ENCODE measurements around the gene FNBP1. TPM values are rescaled to one million over a fixed set of nuclear protein-coding genes. Genes with fewer than 3 reads are reported as not detected.

Gene FNBP1
- total RNA-seq, 2 donors from 2014 or later, result 17.1 to 17.9 TPM

GRCh38 chr9:130084337-130084736 lies 41.3 kb upstream of the FNBP1 start:
- Histone ChIP-seq H3K27me3 (no peaks in the 10 kb centered on the region), H3K36me3 (replicated peaks in 1 of 2; ENCODE audit: insufficient read depth in 1 of 2, low read depth in 2 of 2) (peaks cover 0 to 10% of the 10 kb centered on the region in 2 donors), H3K4me1 (no peaks in the 10 kb centered on the region), H3K27ac (no peak overlapping the region), H3K9me3 (no peaks in the 10 kb centered on the region), H3K4me3 (no peak overlapping the region)
- DNase-seq (no peak), ATAC-seq (no peak)
- 89 to 95% methylated on average over 7 of the region's 7 CpGs for WGBS, 2 donors
- TF ChIP-seq POLR2A (IDR thresholded peaks at IDR 0.05), result no peak
- no peak for TF ChIP-seq CTCF (IDR thresholded peaks at IDR 0.05)
- intact Hi-C loops (cut with DNase I), result no loop called here

DNA sequence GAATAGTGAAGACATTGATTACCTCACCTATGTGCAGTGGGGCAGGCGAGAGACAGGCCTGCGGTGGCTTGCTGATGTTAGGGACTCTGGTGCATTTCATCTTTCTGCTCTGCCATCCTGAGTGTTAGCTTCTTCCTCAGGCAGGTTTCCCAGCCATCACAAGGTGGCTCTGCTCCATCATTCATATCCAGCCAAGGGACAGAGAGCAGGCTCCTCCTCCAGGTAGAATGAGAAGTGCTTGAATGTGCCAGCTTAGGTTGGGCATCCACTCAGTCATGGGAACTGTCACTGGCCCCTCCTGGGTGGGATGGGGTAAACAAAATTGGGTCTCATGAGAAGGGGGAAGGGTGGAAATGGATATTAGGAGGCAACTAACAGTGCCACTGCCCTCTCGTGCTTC lies 35.6 kb upstream of the FNBP1 start:
- Histone ChIP-seq H3K4me1 (peaks cover 9% of the 10 kb centered on the region), H3K27ac (no peak overlapping the region), H3K4me3 (no peak overlapping the region), H3K9me3 (no peaks in the 10 kb centered on the region), H3K36me3 (replicated peaks in 1 of 2; ENCODE audit: insufficient read depth in 1 of 2, low read depth in 2 of 2) (peaks cover 0 to 28% of the 10 kb centered on the region in 2 donors), H3K27me3 (no peaks in the 10 kb centered on the region)
- ATAC-seq, result no peak
- no peak for DNase-seq
- intact Hi-C loops (cut with DNase I), result no loop called here
- no peak for TF ChIP-seq POLR2A (IDR thresholded peaks at IDR 0.05)
- no peak for TF ChIP-seq CTCF (IDR thresholded peaks at IDR 0.05)
- WGBS, 2 donors, result 91 to 92% methylated on average over 1 to 3 of the region's 3 CpGs

- TF ChIP-seq CTCF (IDR thresholded peaks at IDR 0.05), result no peak
- no peak for TF ChIP-seq POLR2A (IDR thresholded peaks at IDR 0.05)
- 48 to 50% methylated on average over 2 of the region's 2 CpGs for WGBS, 2 donors
- DNase-seq, result no peak
- no peaks in the 10 kb centered on the region for H3K9me3 ChIP-seq
- no peak overlapping the region for H3K4me3 ChIP-seq
- no peak for ATAC-seq
- peaks cover 0 to 14% of the 10 kb centered on the region in 2 donors for H3K36me3 ChIP-seq (replicated peaks in 1 of 2; ENCODE audit: insufficient read depth in 1 of 2, low read depth in 2 of 2)
- H3K27me3 ChIP-seq, result no peaks in the 10 kb centered on the region
- H3K4me1 ChIP-seq, result peaks cover 16% of the 10 kb centered on the region
- intact Hi-C loops (cut with DNase I), result no loop called here
- H3K27ac ChIP-seq, result peak overlapping the region in 2 of 4 donors; percentile 18 to 48
Observed at GRCh38 chr9:130073373-130073772, 30.4 kb upstream of the FNBP1 start.

DNA sequence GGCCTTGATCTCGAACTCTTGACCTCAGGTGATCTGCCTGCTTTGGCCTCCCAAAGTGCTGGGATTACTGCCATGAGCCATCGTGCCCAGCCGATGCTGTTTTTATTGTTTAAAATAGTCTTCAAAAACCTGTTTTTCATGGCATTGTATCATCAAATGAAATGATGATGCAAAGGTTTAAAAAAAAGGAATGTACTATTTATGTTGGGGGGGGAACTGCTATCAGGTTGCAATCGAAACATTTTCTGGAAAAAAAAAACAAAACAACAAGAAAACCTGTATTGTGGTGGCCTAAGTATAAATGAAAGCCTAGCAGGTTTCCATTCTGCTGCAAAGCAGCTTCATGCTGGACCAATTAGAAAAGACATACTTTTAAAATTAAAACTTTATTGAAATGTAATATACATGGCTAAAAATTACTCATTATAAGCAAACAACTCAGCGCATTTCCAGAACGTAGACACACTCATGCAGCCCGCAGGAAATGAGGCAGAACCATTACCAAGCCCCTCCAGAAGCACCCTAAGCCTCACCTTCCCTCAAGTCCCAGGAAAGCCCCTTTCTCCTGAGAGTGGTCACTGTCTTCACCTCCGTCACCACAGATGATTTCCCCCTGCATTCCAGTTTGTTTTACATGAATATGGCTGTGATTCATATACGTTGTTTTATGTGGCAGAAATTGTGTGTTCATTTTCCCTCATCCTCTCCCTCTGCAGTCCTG lies 29.7 kb upstream of the FNBP1 start:
- H3K4me1 ChIP-seq, result peaks cover 16% of the 10 kb centered on the region
- no peak for ATAC-seq
- no peak for DNase-seq
- H3K36me3 ChIP-seq (replicated peaks in 1 of 2; ENCODE audit: insufficient read depth in 1 of 2, low read depth in 2 of 2), result peaks cover 0 to 11% of the 10 kb centered on the region in 2 donors
- H3K4me3 ChIP-seq, result no peak overlapping the region
- 79 to 83% methylated on average over 9 of the region's 9 CpGs for WGBS, 2 donors
- H3K27ac ChIP-seq, result peak overlapping the region in 2 of 4 donors; percentile 18 to 48
- no peak for TF ChIP-seq POLR2A (IDR thresholded peaks at IDR 0.05)
- TF ChIP-seq CTCF (IDR thresholded peaks at IDR 0.05), result no peak
- H3K9me3 ChIP-seq, result no peaks in the 10 kb centered on the region
- intact Hi-C loops (cut with DNase I), result no loop called here
- no peaks in the 10 kb centered on the region for H3K27me3 ChIP-seq

- ATAC-seq, result no peak
- H3K4me3 ChIP-seq, result no peak overlapping the region
- no peak for DNase-seq
- no peaks in the 10 kb centered on the region for H3K36me3 ChIP-seq (replicated peaks in 1 of 2; ENCODE audit: insufficient read depth in 1 of 2, low read depth in 2 of 2)
- no peak for TF ChIP-seq POLR2A (IDR thresholded peaks at IDR 0.05)
- no peak for TF ChIP-seq CTCF (IDR thresholded peaks at IDR 0.05)
- intact Hi-C loops (cut with DNase I), result no loop called here
- no peak overlapping the region for H3K27ac ChIP-seq
- H3K9me3 ChIP-seq, result no peaks in the 10 kb centered on the region
- H3K4me1 ChIP-seq, result peaks cover 11% of the 10 kb centered on the region
- 60 to 77% methylated on average over 1 of the region's 1 CpG for WGBS, 2 donors
- H3K27me3 ChIP-seq, result no peaks in the 10 kb centered on the region
Observed at GRCh38 chr9:130069048-130069447, 26.1 kb upstream of the FNBP1 start.

Data from body of pancreas (tissue), 4 donors.